ENCODE data around the gene UROC1.

- TF ChIP-seq NFRKB (IDR thresholded peaks at IDR 0.05): no peak
- TF ChIP-seq FOXK2 (IDR thresholded peaks at IDR 0.05): no peak
- no peak for TF ChIP-seq LEF1 (IDR thresholded peaks at IDR 0.05; ENCODE audit: borderline replicate concordance)
- no peak for TF ChIP-seq TARDBP (IDR thresholded peaks at IDR 0.05)
- TF ChIP-seq BHLHE40 (IDR thresholded peaks at IDR 0.05; ENCODE audit: borderline replicate concordance): no peak
- no peak for TF ChIP-seq ELF4 (IDR thresholded peaks at IDR 0.05)
- TF ChIP-seq SP1 (IDR thresholded peaks at IDR 0.05): no peak
- TF ChIP-seq ARNT (IDR thresholded peaks at IDR 0.05): no peak
Observed at GRCh38 chr3:126434264-126434590, 83.3 kb downstream of the UROC1 start.
